Non-pigmented ciliary epithelial cell (primary cell): ENCODE data around the gene RRP9.
"Not testable (repeated sequence)": the region's sequence is repeated elsewhere in the genome, so short reads cannot be mapped to it uniquely, and the experiment has no call there.

ENCODE experiments used
- DNase-seq: peaks from one replicate; pipeline ENCODE4 v3.0.0-alpha.2; 2010; ENCODE audit warnings: low read depth

RRP9 gene

GRCh38 chr3:51938780-51939425, 2.8 kb downstream of the RRP9 start:
- DNase-seq: no peak

GRCh38 chr3:51937611-51938450, 3.9 kb downstream of the RRP9 start:
- no peak for DNase-seq

GRCh38 chr3:51937014-51937413, 4.7 kb downstream of the RRP9 start:
- no peak for DNase-seq

GRCh38 chr3:51935886-51936755, 5.6 kb downstream of the RRP9 start:
- DNase-seq: no peak

GRCh38 chr3:51934991-51935885, 6.5 kb downstream of the RRP9 start:
- DNase-seq: no peak

GRCh38 chr3:51934139-51934850, 7.4 kb downstream of the RRP9 start:
- no peak for DNase-seq

GRCh38 chr3:51933471-51934138, 8.1 kb downstream of the RRP9 start:
- DNase-seq: no peak

- no peak for DNase-seq
These were observed 9.0 kb downstream of the RRP9 start for GRCh38 chr3:51932471-51933370.

GRCh38 chr3:51931756-51932155, 9.9 kb downstream of the RRP9 start:
- no peak for DNase-seq

GRCh38 chr3:51930439-51930838, 11.3 kb downstream of the RRP9 start:
- DNase-seq: no peak

GRCh38 chr3:51929420-51930003, 12.2 kb downstream of the RRP9 start:
- no peak for DNase-seq

GRCh38 chr3:51928981-51929380, 12.7 kb downstream of the RRP9 start:
- DNase-seq: not testable (repeated sequence)

- DNase-seq: no peak
These were observed 13.3 kb downstream of the RRP9 start for GRCh38 chr3:51928438-51928837.

GRCh38 chr3:51927061-51927977, 14.4 kb downstream of the RRP9 start:
- no peak for DNase-seq

- no peak for DNase-seq
These were observed 20.6 kb downstream of the RRP9 start for GRCh38 chr3:51921081-51921578.

- DNase-seq: no peak
These were observed 25.3 kb downstream of the RRP9 start for GRCh38 chr3:51916418-51916817.

GRCh38 chr3:51908026-51908425, 33.7 kb downstream of the RRP9 start:
- no peak for DNase-seq
